Activated CD8-positive, alpha-beta T cell treated with anti-CD3 and anti-CD28 coated beads for 36 hours (primary cell): Measurements from ENCODE around the gene GRK7. TPM values are rescaled to one million over a fixed set of nuclear protein-coding genes. Genes with fewer than 3 reads are reported as not detected.

Experiments used
- ATAC-seq: fragments of 200-7000 bp; cut with Tn5 transposase; one replicate; pipeline ENCODE4 v1.10.0; 2021; ENCODE audit warnings: mild to moderate bottlenecking, moderate library complexity
- CTCF ChIA-PET: fragments of 350-600 bp; sonication (Branson Sonifier 250); formaldehyde crosslinking; loops from one replicate; lab custom pipeline; 2021; ENCODE audit warnings: antibody characterized with exemption; lab: Charles Lee
- POLR2A ChIA-PET: fragments of 350-600 bp; sonication (Branson Sonifier 250); formaldehyde crosslinking; loops from one replicate; lab custom pipeline; 2021; ENCODE audit warnings: antibody characterized with exemption; lab: Charles Lee
- DNase-seq: peaks from one replicate; pipeline ENCODE4 v3.0.0-alpha.2; 2020
- H3K27ac Mint-ChIP-seq: one replicate; pipeline ENCODE4 v1.8.0; 2021; ENCODE audit warnings: mild to moderate bottlenecking, mixed read lengths
- H3K27me3 Mint-ChIP-seq: one replicate; pipeline ENCODE4 v1.8.0; 2021; ENCODE audit warnings: mixed read lengths
- H3K36me3 Mint-ChIP-seq: one replicate; pipeline ENCODE4 v1.8.0; 2021; ENCODE audit warnings: low read depth, mixed read lengths
- H3K4me1 Mint-ChIP-seq: one replicate; pipeline ENCODE4 v1.8.0; 2021; ENCODE audit warnings: low read depth, mixed read lengths
- H3K4me3 Mint-ChIP-seq: one replicate; pipeline ENCODE4 v1.8.0; 2021; ENCODE audit warnings: mild to moderate bottlenecking, moderate library complexity, mixed read lengths
- H3K9me3 Mint-ChIP-seq: one replicate; pipeline ENCODE4 v1.8.0; 2021; ENCODE audit warnings: mixed read lengths
- intact Hi-C: fragments of 100-400 bp; cut with micrococcal nuclease; formaldehyde crosslinking; loops from one replicate; pipeline ENCODE4 v1.10.0; 2022
- total RNA-seq, 2 experiments: library from RNA; stranded (reverse); gene quantifications; one replicate each; pipeline ENCODE4 v1.2.3, GENCODE V29; 2021
- TF ChIP-seq, protein P1 (sequence below): fragments of 200-600 bp; IDR thresholded peaks from one replicate; pipeline ENCODE4 v1.8.0; 2022; ENCODE audit warnings: antibody characterized with exemption, mild to moderate bottlenecking

Gene GRK7
- total RNA-seq, 2 experiments from 2014 or later, result 0.07 to 0.09 TPM

DNA sequence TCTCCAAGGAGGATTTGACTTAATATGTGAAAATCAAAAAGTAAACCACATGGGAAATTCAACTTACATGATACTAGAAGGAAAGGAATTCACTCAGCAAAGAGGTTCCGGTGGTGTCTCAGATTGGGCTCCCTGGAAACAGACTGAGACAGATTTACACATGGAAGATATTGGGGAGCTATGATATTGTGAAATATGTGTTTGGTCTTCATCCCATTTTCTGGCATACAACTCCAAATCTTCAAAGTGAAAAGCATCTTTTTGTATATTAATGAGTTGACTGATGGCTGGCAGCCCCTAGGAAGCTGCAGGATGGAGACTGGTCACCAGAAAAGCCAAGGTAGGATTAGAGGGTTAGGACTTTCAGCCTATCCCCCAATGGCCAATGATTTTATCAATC lies 29.3 kb downstream of the GRK7 start:
- no peak overlapping the region for H3K4me3 Mint-ChIP-seq

DNA sequence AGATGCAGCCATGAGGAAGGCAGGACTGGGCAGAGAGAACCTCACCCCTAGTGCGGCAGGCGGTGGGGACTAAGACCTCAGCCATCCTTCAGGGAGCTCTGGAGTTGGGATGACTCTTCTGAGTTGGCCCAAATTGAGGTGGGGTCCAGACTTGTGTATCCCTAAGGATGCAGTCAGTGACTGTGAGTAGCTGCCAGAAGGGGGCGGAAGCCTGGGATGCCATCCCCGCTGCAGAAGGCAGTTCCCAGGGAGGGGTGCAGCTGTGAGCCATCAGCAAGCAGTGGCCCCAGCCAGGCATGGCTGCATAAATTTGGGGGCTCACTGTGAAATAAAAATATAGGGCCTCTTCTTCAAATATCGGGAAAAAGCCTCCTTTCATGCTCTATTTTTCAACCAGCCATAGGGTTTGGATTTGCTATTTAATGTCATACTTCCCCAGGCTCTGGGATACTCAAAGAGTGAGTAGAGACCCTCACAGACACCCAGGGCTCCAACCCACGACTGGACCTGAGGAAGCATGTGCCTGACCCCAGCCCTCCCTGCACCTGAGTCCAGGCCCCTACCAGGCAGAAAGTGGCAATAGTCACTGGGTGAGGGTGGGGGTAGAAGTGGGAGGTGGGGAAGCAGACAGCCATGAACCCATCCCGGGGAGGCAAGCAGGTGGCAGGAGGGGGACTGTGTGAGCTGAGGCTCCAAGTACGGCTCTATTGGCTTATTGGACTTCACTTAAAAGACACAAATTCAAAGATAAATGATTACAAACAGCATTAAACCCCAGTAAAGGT lies 30.5 kb downstream of the GRK7 start:
- Mint-ChIP-seq H3K9me3 (no peaks in the 10 kb centered on the region), H3K4me3 (no peak overlapping the region), H3K27ac (no peak overlapping the region), H3K4me1 (peaks cover 46% of the 10 kb centered on the region), H3K36me3 (no peaks in the 10 kb centered on the region), H3K27me3 (no peaks in the 10 kb centered on the region)
- ATAC-seq (no peak), DNase-seq (no peak)
- TF ChIP-seq, protein P1, sequence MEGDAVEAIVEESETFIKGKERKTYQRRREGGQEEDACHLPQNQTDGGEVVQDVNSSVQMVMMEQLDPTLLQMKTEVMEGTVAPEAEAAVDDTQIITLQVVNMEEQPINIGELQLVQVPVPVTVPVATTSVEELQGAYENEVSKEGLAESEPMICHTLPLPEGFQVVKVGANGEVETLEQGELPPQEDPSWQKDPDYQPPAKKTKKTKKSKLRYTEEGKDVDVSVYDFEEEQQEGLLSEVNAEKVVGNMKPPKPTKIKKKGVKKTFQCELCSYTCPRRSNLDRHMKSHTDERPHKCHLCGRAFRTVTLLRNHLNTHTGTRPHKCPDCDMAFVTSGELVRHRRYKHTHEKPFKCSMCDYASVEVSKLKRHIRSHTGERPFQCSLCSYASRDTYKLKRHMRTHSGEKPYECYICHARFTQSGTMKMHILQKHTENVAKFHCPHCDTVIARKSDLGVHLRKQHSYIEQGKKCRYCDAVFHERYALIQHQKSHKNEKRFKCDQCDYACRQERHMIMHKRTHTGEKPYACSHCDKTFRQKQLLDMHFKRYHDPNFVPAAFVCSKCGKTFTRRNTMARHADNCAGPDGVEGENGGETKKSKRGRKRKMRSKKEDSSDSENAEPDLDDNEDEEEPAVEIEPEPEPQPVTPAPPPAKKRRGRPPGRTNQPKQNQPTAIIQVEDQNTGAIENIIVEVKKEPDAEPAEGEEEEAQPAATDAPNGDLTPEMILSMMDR, result no peak
- ChIA-PET POLR2A (interaction anchor here (1.4 kb wide), 1 partner anchor 14 kb away, joined by 3 read pairs; no protein-coding TSS in a partner anchor), CTCF (interaction anchor here (1.1 kb wide), 1 partner anchor 41 kb away, joined by 3 read pairs; no protein-coding TSS in a partner anchor)
- intact Hi-C loops, result no loop called here

More for the DNA sequence above, 29.3 kb downstream of the GRK7 start:
- DNase-seq (no peak), ATAC-seq (no peak)
- TF ChIP-seq, protein P1, result no peak
- intact Hi-C loops, result no loop called here
- ChIA-PET POLR2A (interaction anchor here (1.1 kb wide), 1 partner anchor 15 kb away, joined by 3 read pairs; no protein-coding TSS in a partner anchor), CTCF (interaction anchor here (1.1 to 1.7 kb wide), 2 partner anchors 40 to 83 kb away, joined by 3 to 4 read pairs; no protein-coding TSS in a partner anchor)
- Mint-ChIP-seq H3K27ac (no peak overlapping the region), H3K4me1 (peaks cover 35% of the 10 kb centered on the region), H3K9me3 (no peaks in the 10 kb centered on the region), H3K27me3 (no peaks in the 10 kb centered on the region), H3K36me3 (no peaks in the 10 kb centered on the region)

DNA sequence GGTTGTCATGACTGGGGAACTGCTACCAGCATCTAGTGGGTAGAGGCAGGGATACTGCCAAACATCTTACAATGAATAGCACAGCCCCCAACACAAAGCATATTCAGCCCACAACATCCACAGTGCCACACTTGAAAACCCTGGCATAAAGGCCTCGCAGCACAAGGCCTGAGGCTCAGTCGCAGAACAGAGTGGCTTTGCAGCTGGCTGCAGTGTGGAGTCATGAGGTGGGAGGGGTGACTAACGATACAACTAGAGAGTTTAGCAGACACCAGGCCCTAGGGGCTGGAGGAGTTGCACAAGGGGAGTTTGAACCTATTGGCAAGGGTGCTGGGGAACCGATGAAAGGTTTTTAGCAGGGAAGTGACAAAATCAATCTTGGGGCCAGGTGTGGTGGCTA lies 32.1 kb downstream of the GRK7 start:
- no peaks in the 10 kb centered on the region for H3K27me3 Mint-ChIP-seq
- no peaks in the 10 kb centered on the region for H3K36me3 Mint-ChIP-seq
- H3K4me1 Mint-ChIP-seq, result peaks cover 51% of the 10 kb centered on the region
- intact Hi-C loops, result loop anchor here (5.0 kb wide), 1 partner anchor 82 kb away; the partner anchor contains the start of gene ATP1B3
- TF ChIP-seq, protein P1, result no peak
- peak overlapping the region; percentile 99 for H3K27ac Mint-ChIP-seq
- DNase-seq, result peak; percentile 53
- CTCF ChIA-PET, result interaction anchor here (1.0 to 2.7 kb wide), 2 partner anchors 57 kb away, joined by 3 to 15 read pairs; partner anchors contain the start of gene RNF7
- POLR2A ChIA-PET, result interaction anchor here (0.7 to 3.6 kb wide), 6 partner anchors 16 to 117 kb away, joined by 3 to 19 read pairs (median 8); partner anchors contain the start of genes ATP1B3 and RNF7
- H3K9me3 Mint-ChIP-seq, result no peaks in the 10 kb centered on the region
- peak; percentile 6 for ATAC-seq
- H3K4me3 Mint-ChIP-seq, result no peak overlapping the region

DNA sequence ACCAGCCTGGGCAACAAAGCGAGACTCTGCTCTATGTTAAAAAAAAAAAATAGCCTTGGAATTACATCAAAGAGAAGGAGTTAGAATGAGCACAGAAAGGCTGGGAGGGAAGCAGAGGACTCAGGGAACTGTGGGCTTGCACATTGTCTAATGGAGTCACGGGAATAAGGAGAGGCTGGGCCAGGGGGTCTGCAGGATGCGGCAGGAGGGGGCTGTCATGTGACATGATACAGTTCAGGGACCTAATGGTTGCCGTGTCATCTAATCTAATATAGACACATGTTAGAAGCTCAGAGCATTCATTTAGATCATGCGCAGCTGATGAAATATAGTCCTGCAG lies 32.5 kb downstream of the GRK7 start:
- Mint-ChIP-seq H3K9me3 (no peaks in the 10 kb centered on the region), H3K4me3 (no peak overlapping the region), H3K27me3 (no peaks in the 10 kb centered on the region), H3K27ac (peak overlapping the region; percentile 99), H3K4me1 (peaks cover 51% of the 10 kb centered on the region), H3K36me3 (no peaks in the 10 kb centered on the region)
- intact Hi-C loops, result loop anchor here (1.0 to 5.0 kb wide), 2 partner anchors 56 to 82 kb away; partner anchors contain the start of gene ATP1B3
- POLR2A ChIA-PET, result interaction anchor here (0.6 to 3.6 kb wide), 10 partner anchors 9 to 287 kb away, joined by 3 to 19 read pairs (median 6); partner anchors contain the start of genes ATP1B3 and RNF7
- ATAC-seq (no peak), DNase-seq (no peak)
- TF ChIP-seq, protein P1, result no peak
- CTCF ChIA-PET, result interaction anchor here (2.7 kb wide), 1 partner anchor 57 kb away, joined by 15 read pairs; the partner anchor contains the start of gene RNF7
